CD14-positive monocyte (primary cell): ENCODE measurements around the gene KCTD13. TPM values are rescaled to one million over a fixed set of nuclear protein-coding genes. Genes with fewer than 3 reads are reported as not detected.

ENCODE experiments used
- DNase-seq, 3 donors: peaks; one replicate each; pipeline ENCODE4 v3.0.0-alpha.2; 2011 to 2022
- H2AFZ ChIP-seq: 2 replicates; pipeline ENCODE4 v1.6.0; 2012; ENCODE audit warnings: mild to moderate bottlenecking, low read depth, low read length, inconsistent platforms; ENCODE audit not compliant: insufficient read depth, poor library complexity, severe bottlenecking
- H3K27ac ChIP-seq, 2 donors: 1 replicate in 1 of 2; 2 replicates in 1 of 2; pipeline ENCODE4 v1.5.1; 2012 to 2013; ENCODE audit warnings: low read length in 2 of 2, control low read depth in 1 of 2, inconsistent platforms in 1 of 2, low read depth in 1 of 2, mild to moderate bottlenecking in 1 of 2
- H3K27me3 ChIP-seq, 2 donors: one replicate each; pipeline versions ENCODE4 v1.6.0 to v1.6.1; 2011 to 2013; ENCODE audit warnings: low read length in 2 of 2; ENCODE audit not compliant: control insufficient read depth in 2 of 2, insufficient read depth in 2 of 2
- H3K36me3 ChIP-seq, 2 donors: replicated peaks in 1 of 2; 1 replicate in 1 of 2; 2 replicates in 1 of 2; pipeline versions ENCODE4 v1.5.1 to v1.6.1; 2012 to 2013; ENCODE audit warnings: low read length in 2 of 2, control low read depth in 1 of 2, inconsistent platforms in 1 of 2, mild to moderate bottlenecking in 1 of 2; ENCODE audit not compliant: insufficient read depth in 2 of 2, control insufficient read depth in 1 of 2
- H3K4me1 ChIP-seq, 2 donors: 1 replicate in 1 of 2; 2 replicates in 1 of 2; pipeline versions ENCODE4 v1.5.1 to v1.6.1; 2012 to 2013; ENCODE audit warnings: low read length in 2 of 2, control low read depth in 1 of 2, inconsistent platforms in 1 of 2, mild to moderate bottlenecking in 1 of 2, moderate library complexity in 1 of 2; ENCODE audit not compliant: insufficient read depth in 2 of 2, control insufficient read depth in 1 of 2
- H3K4me2 ChIP-seq: replicated peaks from 2 replicates; pipeline ENCODE3; 2012; ENCODE audit warnings: low read length, moderate library complexity, mild to moderate bottlenecking; ENCODE audit not compliant: poor library complexity, severe bottlenecking; ENCODE audit errors: extremely low read depth
- H3K4me3 ChIP-seq, 3 experiments: fragments of 200-600 bp in 1 of 3; sonication (generic) in 1 of 3; replicated peaks in 1 of 3; 1 replicate in 2 of 3; 2 replicates in 1 of 3; pipeline ENCODE4 v1.5.1; 2011 to 2013; ENCODE audit warnings: low read length in 3 of 3, mild to moderate bottlenecking in 3 of 3, control low read depth in 2 of 3, low read depth in 2 of 3, inconsistent platforms in 1 of 3, moderate library complexity in 1 of 3
- H3K79me2 ChIP-seq: 2 replicates; pipeline ENCODE4 v1.6.0; 2012; ENCODE audit warnings: mild to moderate bottlenecking, control low read depth, inconsistent platforms, low read length, moderate library complexity; ENCODE audit not compliant: insufficient read depth
- H3K9ac ChIP-seq: 2 replicates; pipeline ENCODE4 v1.6.0; 2017; ENCODE audit warnings: low read length, mild to moderate bottlenecking; ENCODE audit not compliant: insufficient read depth, poor library complexity, severe bottlenecking
- H3K9me3 ChIP-seq, 2 donors: replicated peaks in 1 of 2; 1 replicate in 1 of 2; 2 replicates in 1 of 2; pipeline versions ENCODE4 v1.5.1 to v1.6.1; 2012 to 2013; ENCODE audit warnings: low read length in 2 of 2, control low read depth in 1 of 2; ENCODE audit not compliant: control insufficient read depth in 1 of 2, insufficient read depth in 1 of 2
- H4K20me1 ChIP-seq: 2 replicates; pipeline ENCODE4 v1.6.0; 2012; ENCODE audit warnings: mild to moderate bottlenecking, low read length, control low read depth, moderate library complexity; ENCODE audit not compliant: insufficient read depth
- H3K27ac Mint-ChIP-seq, 7 donors: one replicate each; pipeline ENCODE4 v1.8.0; 2020; ENCODE audit warnings: mild to moderate bottlenecking in 7 of 7, mixed read lengths in 7 of 7, moderate library complexity in 6 of 7, inconsistent platforms in 2 of 7
- H3K27me3 Mint-ChIP-seq, 3 donors: one replicate each; pipeline ENCODE4 v1.8.0; 2021 to 2022; ENCODE audit warnings: low read depth in 3 of 3, mild to moderate bottlenecking in 3 of 3, mixed read lengths in 3 of 3, moderate library complexity in 3 of 3, inconsistent platforms in 1 of 3
- H3K36me3 Mint-ChIP-seq, 2 donors: one replicate each; pipeline ENCODE4 v1.8.0; 2020; ENCODE audit warnings: mixed read lengths in 2 of 2, inconsistent platforms in 1 of 2, mild to moderate bottlenecking in 1 of 2
- H3K4me1 Mint-ChIP-seq: one replicate; pipeline ENCODE4 v1.8.0; 2020; ENCODE audit warnings: mild to moderate bottlenecking, mixed read lengths
- H3K4me3 Mint-ChIP-seq, 2 donors: one replicate each; pipeline ENCODE4 v1.8.0; 2020; ENCODE audit warnings: mild to moderate bottlenecking in 2 of 2, mixed read lengths in 2 of 2, moderate library complexity in 1 of 2
- H3K9me3 Mint-ChIP-seq, 7 donors: one replicate each; pipeline ENCODE4 v1.8.0; 2020 to 2022; ENCODE audit warnings: mixed read lengths in 7 of 7, mild to moderate bottlenecking in 6 of 7, moderate library complexity in 6 of 7, inconsistent platforms in 2 of 7
- CTCF ChIP-seq: fragments of 200-600 bp; IDR thresholded peaks from one replicate; pipeline ENCODE4 v1.8.0; 2022; ENCODE audit warnings: antibody characterized with exemption, mild to moderate bottlenecking
- WGBS: methylation state at CpG from one replicate; pipeline ENCODE4 v1.1.5; 2013; ENCODE audit warnings: missing lambda C conversion rate; ENCODE audit not compliant: insufficient coverage; 5-methylcytosine and 5-hydroxymethylcytosine counted together
- intact Hi-C, 2 donors: fragments of 100-400 bp; cut with micrococcal nuclease; formaldehyde crosslinking; loops; one replicate each; pipeline versions ENCODE4 v1.15.0 to v1.15.1; 2023
- polyA plus RNA-seq, 3 donors: library from polyadenylated mRNA; depleted of rRNA in 1 of 3; unstranded in 2 of 3; stranded (reverse) in 1 of 3; fragments of 300-500 nt in 2 of 3; fragments of >200 nt in 1 of 3; fragmentation: Illumina TruSeq in 2 of 3; gene quantifications; 1 replicate in 2 of 3; 2 replicates in 1 of 3; pipeline ENCODE4 v1.2.3, GENCODE V29; 2012 to 2021

KCTD13 gene
- polyA plus RNA-seq, 3 donors: 4.0 to 36.6 (median 4.7) TPM

GRCh38 chr16:29974291-29975133, 48.5 kb upstream of the KCTD13 start:
- H3K9me3 ChIP-seq: no peaks in the 10 kb centered on the region
- H3K4me3 ChIP-seq: peak overlapping the region; percentile 79 to 100 (median 98)
- Mint-ChIP-seq H3K36me3 (peaks cover 34 to 56% of the 10 kb centered on the region in 2 donors), H3K4me3 (peak overlapping the region; percentile 91 to 94), H3K27ac (peak overlapping the region; percentile 82 to 96 (median 93)), H3K4me1 (peaks cover 38% of the 10 kb centered on the region), H3K27me3 (peaks cover 0 to 5% (median 2%) of the 10 kb centered on the region in 3 donors), H3K9me3 (peaks cover 0 to 5% (median 2%) of the 10 kb centered on the region in 7 donors)
- no peaks in the 10 kb centered on the region for H3K27me3 ChIP-seq
- intact Hi-C loops: loop anchor here (1.0 to 10.0 kb wide), 2 partner anchors 22 to 110 kb away; partner anchors contain the start of genes CDIPT (in 1 of the 2) and INO80E (in 1 of the 2)
- peak overlapping the region; percentile 83 for H3K9ac ChIP-seq
- H3K4me1 ChIP-seq: peaks cover 31 to 43% of the 10 kb centered on the region in 2 donors
- no peak for TF ChIP-seq CTCF
- H4K20me1 ChIP-seq: peaks cover 47% of the 10 kb centered on the region
- H3K36me3 ChIP-seq: peaks cover 34 to 46% of the 10 kb centered on the region in 2 donors
- H3K27ac ChIP-seq: peak overlapping the region; percentile 63 to 77
- 0% methylated on average over 10 of the region's 31 CpGs for WGBS
- peak; percentile 64 to 75 (median 66) for DNase-seq
- peak overlapping the region; percentile 100 for H3K4me2 ChIP-seq
- H2AFZ ChIP-seq: peak overlapping the region; percentile 98
- peaks cover 46% of the 10 kb centered on the region for H3K79me2 ChIP-seq

DNA sequence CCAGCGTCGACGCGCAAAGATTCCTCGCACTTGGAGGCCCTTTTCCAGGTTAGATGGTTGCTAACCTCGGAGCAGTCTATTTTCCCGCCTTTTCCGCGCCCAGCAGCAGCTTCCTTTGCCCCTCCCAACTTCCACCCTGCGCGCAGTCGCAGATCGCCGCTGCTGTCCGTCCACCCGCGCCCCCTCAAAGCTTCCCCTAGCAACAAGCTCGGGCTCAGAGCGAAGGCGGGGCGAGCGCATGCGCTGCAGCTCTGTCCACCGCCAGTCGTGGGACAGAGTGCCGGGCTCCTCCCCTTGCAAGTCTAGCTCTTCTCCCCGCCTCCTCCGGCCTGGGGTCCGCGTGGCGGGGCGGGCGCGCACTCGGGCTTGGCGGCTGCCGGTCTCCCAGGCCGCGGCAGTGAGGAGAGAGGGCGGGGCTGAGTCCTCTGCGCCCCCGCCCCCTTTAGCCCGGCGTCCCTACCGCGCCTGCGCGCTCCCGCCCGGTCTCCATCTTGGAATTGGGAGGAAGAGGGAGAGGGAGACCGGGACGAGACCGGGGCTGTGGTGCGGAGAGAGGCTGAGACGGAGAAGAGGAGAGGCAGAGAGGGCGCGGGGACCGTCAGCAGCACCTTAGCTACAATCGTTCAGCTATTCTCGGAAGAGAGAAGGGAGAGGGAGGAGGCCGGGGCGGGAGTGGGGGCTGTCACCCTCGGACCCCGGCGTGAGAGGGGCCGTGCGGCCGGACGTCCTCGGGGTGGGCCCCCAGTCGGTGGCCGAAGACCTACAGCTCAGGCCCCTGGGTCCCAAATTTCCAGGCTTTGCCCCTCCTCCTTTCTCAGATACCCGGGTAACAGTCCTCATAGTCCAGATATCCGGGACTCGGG, 47.6 kb upstream of the KCTD13 start, which contains the start of gene TAOK2:
TSS of gene TAOK2 (plus strand) at position 485 of the 863 bp plus-strand sequence. CDS start 3,905 bp downstream, outside the sequence.
- peak; percentile 97 to 99 (median 98) for DNase-seq
- Mint-ChIP-seq H3K4me1 (peaks cover 38% of the 10 kb centered on the region), H3K9me3 (peaks cover 0 to 5% (median 2%) of the 10 kb centered on the region in 7 donors), H3K4me3 (peak within 1 kb of the TSS; percentile 91 to 94), H3K27me3 (peaks cover 0 to 5% (median 2%) of the 10 kb centered on the region in 3 donors), H3K36me3 (peaks cover 29 to 55% of the 10 kb centered on the region in 2 donors), H3K27ac (peak within 1 kb of the TSS; percentile 82 to 96 (median 93))
- intact Hi-C loops: loop anchor here (1.0 to 10.0 kb wide), 2 partner anchors 23 to 109 kb away; partner anchors contain the start of genes INO80E (in 2 of the 2) and CDIPT (in 1 of the 2)
- peak within 1 kb of the TSS; percentile 63 to 77 for H3K27ac ChIP-seq
- H3K4me1 ChIP-seq: peaks cover 31 to 43% of the 10 kb centered on the region in 2 donors
- H3K9me3 ChIP-seq: no peaks in the 10 kb centered on the region
- H3K9ac ChIP-seq: peak within 1 kb of the TSS; percentile 83
- H2AFZ ChIP-seq: peak within 1 kb of the TSS; percentile 98
- H3K79me2 ChIP-seq: peaks cover 46% of the 10 kb centered on the region
- no peaks in the 10 kb centered on the region for H3K27me3 ChIP-seq
- WGBS: 4% methylated on average over 65 of the region's 75 CpGs
- H4K20me1 ChIP-seq: peaks cover 46% of the 10 kb centered on the region
- peak within 1 kb of the TSS; percentile 79 to 100 (median 98) for H3K4me3 ChIP-seq
- peaks cover 29 to 46% of the 10 kb centered on the region in 2 donors for H3K36me3 ChIP-seq
- TF ChIP-seq CTCF: no peak
- peak within 1 kb of the TSS; percentile 100 for H3K4me2 ChIP-seq
